Dendritic cell treated with granulocyte-macrophage colony-stimulating factor and Interleukin-4, amounts not matched to agents 40 ng/mL and 50 ng/mL, for 4 days (primary cell): ENCODE results near the gene MARK2.

ENCODE experiments used
- H3K27ac Mint-ChIP-seq: one replicate; pipeline ENCODE4 v1.8.0; 2022; ENCODE audit warnings: mild to moderate bottlenecking, mixed read lengths
- H3K27me3 Mint-ChIP-seq: one replicate; pipeline ENCODE4 v1.8.0; 2022; ENCODE audit warnings: mild to moderate bottlenecking, mixed read lengths
- H3K36me3 Mint-ChIP-seq: one replicate; pipeline ENCODE4 v1.8.0; 2022; ENCODE audit warnings: low read depth, mixed read lengths
- H3K4me1 Mint-ChIP-seq: one replicate; pipeline ENCODE4 v1.8.0; 2022; ENCODE audit warnings: low read depth, mixed read lengths
- H3K4me3 Mint-ChIP-seq: one replicate; pipeline ENCODE4 v1.8.0; 2022; ENCODE audit warnings: mild to moderate bottlenecking, moderate library complexity, mixed read lengths
- H3K9me3 Mint-ChIP-seq: one replicate; pipeline ENCODE4 v1.8.0; 2022; ENCODE audit warnings: mixed read lengths
- intact Hi-C: fragments of 100-400 bp; cut with micrococcal nuclease; formaldehyde crosslinking; loops from one replicate; pipeline ENCODE4 v1.15.0; 2022

Gene MARK2

GRCh38 chr11:63816166-63816565 lies 22.7 kb upstream of the MARK2 start:
- no peak overlapping the region for H3K4me3 Mint-ChIP-seq
- peaks cover 20% of the 10 kb centered on the region for H3K27me3 Mint-ChIP-seq
- H3K36me3 Mint-ChIP-seq: peaks cover 59% of the 10 kb centered on the region
- H3K4me1 Mint-ChIP-seq: peaks cover 34% of the 10 kb centered on the region
- intact Hi-C loops: no loop called here
- no peaks in the 10 kb centered on the region for H3K9me3 Mint-ChIP-seq
- H3K27ac Mint-ChIP-seq: no peak overlapping the region

- Mint-ChIP-seq H3K27me3 (peaks cover 15% of the 10 kb centered on the region), H3K9me3 (no peaks in the 10 kb centered on the region), H3K27ac (no peak overlapping the region), H3K4me1 (peaks cover 34% of the 10 kb centered on the region), H3K4me3 (no peak overlapping the region), H3K36me3 (peaks cover 64% of the 10 kb centered on the region)
- intact Hi-C loops: no loop called here
These were observed 22.2 kb upstream of the MARK2 start for GRCh38 chr11:63816732-63817131.

- H3K36me3 Mint-ChIP-seq: peaks cover 73% of the 10 kb centered on the region
- intact Hi-C loops: no loop called here
- H3K4me3 Mint-ChIP-seq: no peak overlapping the region
- H3K27me3 Mint-ChIP-seq: peaks cover 4% of the 10 kb centered on the region
- no peaks in the 10 kb centered on the region for H3K9me3 Mint-ChIP-seq
- H3K27ac Mint-ChIP-seq: no peak overlapping the region
- peaks cover 29% of the 10 kb centered on the region for H3K4me1 Mint-ChIP-seq
These were observed 21.0 kb upstream of the MARK2 start for GRCh38 chr11:63817758-63818498.

- no peak overlapping the region for H3K27ac Mint-ChIP-seq
These were observed 20.3 kb upstream of the MARK2 start for GRCh38 chr11:63818609-63819008.

GRCh38 chr11:63821411-63821810 lies 17.5 kb upstream of the MARK2 start:
- Mint-ChIP-seq H3K36me3 (peaks cover 93% of the 10 kb centered on the region), H3K27me3 (no peaks in the 10 kb centered on the region), H3K27ac (no peak overlapping the region), H3K9me3 (no peaks in the 10 kb centered on the region), H3K4me3 (no peak overlapping the region), H3K4me1 (peaks cover 5% of the 10 kb centered on the region)
- intact Hi-C loops: no loop called here

More at GRCh38 chr11:63818609-63819008, 20.3 kb upstream of the MARK2 start:
- Mint-ChIP-seq H3K9me3 (no peaks in the 10 kb centered on the region), H3K36me3 (peaks cover 78% of the 10 kb centered on the region), H3K4me3 (no peak overlapping the region), H3K4me1 (peaks cover 29% of the 10 kb centered on the region), H3K27me3 (peaks cover 4% of the 10 kb centered on the region)
- intact Hi-C loops: no loop called here

GRCh38 chr11:63826471-63827190 lies 12.3 kb upstream of the MARK2 start:
- H3K9me3 Mint-ChIP-seq: no peaks in the 10 kb centered on the region
- H3K36me3 Mint-ChIP-seq: peaks cover 67% of the 10 kb centered on the region
- no peak overlapping the region for H3K4me3 Mint-ChIP-seq
- H3K27ac Mint-ChIP-seq: no peak overlapping the region
- intact Hi-C loops: no loop called here
- H3K27me3 Mint-ChIP-seq: no peaks in the 10 kb centered on the region
- H3K4me1 Mint-ChIP-seq: no peaks in the 10 kb centered on the region

- intact Hi-C loops: loop anchor here (10.0 kb wide), 1 partner anchor 65 kb away; the partner anchor contains the start of gene ZFTA
- H3K36me3 Mint-ChIP-seq: peaks cover 37% of the 10 kb centered on the region
- H3K27me3 Mint-ChIP-seq: no peaks in the 10 kb centered on the region
- peaks cover 9% of the 10 kb centered on the region for H3K4me1 Mint-ChIP-seq
- no peak overlapping the region for H3K4me3 Mint-ChIP-seq
- H3K9me3 Mint-ChIP-seq: no peaks in the 10 kb centered on the region
- H3K27ac Mint-ChIP-seq: no peak overlapping the region
These were observed 9.0 kb upstream of the MARK2 start for GRCh38 chr11:63829823-63830489.

GRCh38 chr11:63831326-63831725 lies 7.6 kb upstream of the MARK2 start:
- H3K36me3 Mint-ChIP-seq: peaks cover 25% of the 10 kb centered on the region
- H3K4me1 Mint-ChIP-seq: peaks cover 9% of the 10 kb centered on the region
- intact Hi-C loops: loop anchor here (10.0 kb wide), 1 partner anchor 67 kb away; the partner anchor contains the start of gene ZFTA
- no peak overlapping the region for H3K27ac Mint-ChIP-seq
- no peak overlapping the region for H3K4me3 Mint-ChIP-seq
- H3K27me3 Mint-ChIP-seq: no peaks in the 10 kb centered on the region
- H3K9me3 Mint-ChIP-seq: no peaks in the 10 kb centered on the region

GRCh38 chr11:63832336-63832735 lies 6.6 kb upstream of the MARK2 start:
- Mint-ChIP-seq H3K9me3 (no peaks in the 10 kb centered on the region), H3K27ac (no peak overlapping the region), H3K36me3 (peaks cover 14% of the 10 kb centered on the region), H3K4me1 (peaks cover 16% of the 10 kb centered on the region), H3K27me3 (no peaks in the 10 kb centered on the region), H3K4me3 (no peak overlapping the region)
- intact Hi-C loops: loop anchor here (10.0 kb wide), 1 partner anchor 68 kb away; the partner anchor contains the start of gene ZFTA

GRCh38 chr11:63833048-63833447 lies 5.9 kb upstream of the MARK2 start:
- no peaks in the 10 kb centered on the region for H3K27me3 Mint-ChIP-seq
- no peaks in the 10 kb centered on the region for H3K9me3 Mint-ChIP-seq
- no peak overlapping the region for H3K4me3 Mint-ChIP-seq
- H3K27ac Mint-ChIP-seq: no peak overlapping the region
- H3K4me1 Mint-ChIP-seq: peaks cover 24% of the 10 kb centered on the region
- peaks cover 9% of the 10 kb centered on the region for H3K36me3 Mint-ChIP-seq
- intact Hi-C loops: loop anchor here (10.0 kb wide), 1 partner anchor 68 kb away; the partner anchor contains the start of gene ZFTA

GRCh38 chr11:63834535-63835157 lies 4.3 kb upstream of the MARK2 start:
- intact Hi-C loops: loop anchor here (5.0 to 10.0 kb wide), 2 partner anchors 53 to 70 kb away; partner anchors contain the start of gene ZFTA
- H3K9me3 Mint-ChIP-seq: no peaks in the 10 kb centered on the region
- no peaks in the 10 kb centered on the region for H3K27me3 Mint-ChIP-seq
- peaks cover 27% of the 10 kb centered on the region for H3K4me1 Mint-ChIP-seq
- no peak overlapping the region for H3K27ac Mint-ChIP-seq
- no peak overlapping the region for H3K4me3 Mint-ChIP-seq
- peaks cover 4% of the 10 kb centered on the region for H3K36me3 Mint-ChIP-seq

GRCh38 chr11:63835158-63835545 lies 3.8 kb upstream of the MARK2 start:
- intact Hi-C loops: loop anchor here (5.0 to 10.0 kb wide), 2 partner anchors 52 to 70 kb away; partner anchors contain the start of gene ZFTA
- Mint-ChIP-seq H3K9me3 (no peaks in the 10 kb centered on the region), H3K27ac (no peak overlapping the region), H3K4me3 (no peak overlapping the region), H3K36me3 (peaks cover 9% of the 10 kb centered on the region), H3K4me1 (peaks cover 32% of the 10 kb centered on the region), H3K27me3 (no peaks in the 10 kb centered on the region)

GRCh38 chr11:63837027-63837688 lies 1.8 kb upstream of the MARK2 start:
- H3K27ac Mint-ChIP-seq: peak overlapping the region; percentile 92
- peaks cover 51% of the 10 kb centered on the region for H3K4me1 Mint-ChIP-seq
- H3K9me3 Mint-ChIP-seq: no peaks in the 10 kb centered on the region
- H3K4me3 Mint-ChIP-seq: no peak overlapping the region
- H3K27me3 Mint-ChIP-seq: no peaks in the 10 kb centered on the region
- intact Hi-C loops: loop anchor here (1.0 to 10.0 kb wide), 3 partner anchors 50 to 108 kb away; partner anchors contain the start of gene ZFTA
- H3K36me3 Mint-ChIP-seq: peaks cover 30% of the 10 kb centered on the region
